ENCODE measurements around the gene CLASP1.
"Not testable (repeated sequence)": the region's sequence is repeated elsewhere in the genome, so short reads cannot be mapped to it uniquely, and the experiment has no call there.

The CLASP1 gene

GRCh38 chr2:121472470-121472993 is 176.7 kb downstream of the CLASP1 start:
- no peak for DNase-seq (ENCODE audit: low read depth)

- no peak for DNase-seq (ENCODE audit: low read depth)
Observed at GRCh38 chr2:121471532-121472469, 177.5 kb downstream of the CLASP1 start.

- no peak for DNase-seq (ENCODE audit: low read depth)
Observed at GRCh38 chr2:121470917-121471316, 178.3 kb downstream of the CLASP1 start.

- DNase-seq (ENCODE audit: low read depth) = no peak
Observed at GRCh38 chr2:121469356-121469755, 179.9 kb downstream of the CLASP1 start.

GRCh38 chr2:121468936-121469335 is 180.3 kb downstream of the CLASP1 start:
- DNase-seq (ENCODE audit: low read depth) = no peak

- DNase-seq (ENCODE audit: low read depth) = no peak
Observed at GRCh38 chr2:121459291-121459690, 190.0 kb downstream of the CLASP1 start.

- no peak for DNase-seq (ENCODE audit: low read depth)
Observed at GRCh38 chr2:121456325-121456724, 192.9 kb downstream of the CLASP1 start.

- no peak for DNase-seq (ENCODE audit: low read depth)
Observed at GRCh38 chr2:121455446-121455845, 193.8 kb downstream of the CLASP1 start.

- DNase-seq (ENCODE audit: low read depth) = no peak
Observed at GRCh38 chr2:121454549-121455090, 194.6 kb downstream of the CLASP1 start.

- no peak for DNase-seq (ENCODE audit: low read depth)
Observed at GRCh38 chr2:121451398-121451797, 197.9 kb downstream of the CLASP1 start.

- DNase-seq (ENCODE audit: low read depth) = no peak
Observed at GRCh38 chr2:121450301-121450700, 199.0 kb downstream of the CLASP1 start.

- no peak for DNase-seq (ENCODE audit: low read depth)
Observed at GRCh38 chr2:121446647-121447241, 202.5 kb downstream of the CLASP1 start.

- DNase-seq (ENCODE audit: low read depth) = no peak
Observed at GRCh38 chr2:121442889-121443288, 206.4 kb downstream of the CLASP1 start.

GRCh38 chr2:121438290-121438689 is 211.0 kb downstream of the CLASP1 start:
- not testable (repeated sequence) for DNase-seq (ENCODE audit: low read depth)

- DNase-seq (ENCODE audit: low read depth) = no peak
Observed at GRCh38 chr2:121436918-121437317, 212.3 kb downstream of the CLASP1 start.

- no peak for DNase-seq (ENCODE audit: low read depth)
Observed at GRCh38 chr2:121435790-121436189, 213.5 kb downstream of the CLASP1 start.

GRCh38 chr2:121431214-121431613 is 218.0 kb downstream of the CLASP1 start:
- no peak for DNase-seq (ENCODE audit: low read depth)

- no peak for DNase-seq (ENCODE audit: low read depth)
Observed at GRCh38 chr2:121429927-121430520, 219.2 kb downstream of the CLASP1 start.

- DNase-seq (ENCODE audit: low read depth) = no peak
Observed at GRCh38 chr2:121429119-121429903, 220.0 kb downstream of the CLASP1 start.

GRCh38 chr2:121427187-121427689 is 222.0 kb downstream of the CLASP1 start:
- DNase-seq (ENCODE audit: low read depth) = no peak

GRCh38 chr2:121420486-121420885 is 228.8 kb downstream of the CLASP1 start:
- no peak for DNase-seq (ENCODE audit: low read depth)

All from T-helper 22 cell (primary cell).